ENCODE data around the gene BANP.

Gene BANP

GRCh38 chr16:87924811-87925670 lies 26.2 kb upstream of the BANP start:
- Histone ChIP-seq H3K36me3 (ENCODE audit: control insufficient read depth in 2 of 2, insufficient read depth in 1 of 2, low read length in 2 of 2) (no peaks in the 10 kb centered on the region), H3K4me3 (ENCODE audit: low read depth, low read length) (no peak overlapping the region), H3K9me3 (ENCODE audit: control insufficient read depth, insufficient read depth, low read depth, low read length) (no peaks in the 10 kb centered on the region), H3K4me1 (ENCODE audit: control insufficient read depth, insufficient read depth, low read length) (no peaks in the 10 kb centered on the region; the same call in 1 of the 2 replicates), H3K27ac (ENCODE audit: extremely low read depth, low read depth, low read length) (no peak overlapping the region)
- CTCF ChIA-PET = interaction anchor here (0.8 kb wide), 1 partner anchor 72 kb away, joined by 3 read pairs; no protein-coding TSS in a partner anchor
- POLR2A ChIA-PET = no interaction called here
- TF ChIP-seq IKZF3 (tag by site-specific recombination; IDR thresholded peaks at IDR 0.05) (peak; percentile 59; the same call in 1 of the 2 replicates), ZSCAN23 (tag by site-specific recombination; IDR thresholded peaks at IDR 0.05) (no peak), ZBTB1 (tag by site-specific recombination; IDR thresholded peaks at IDR 0.05) (no peak), ZBTB48 (tag by site-specific recombination; IDR thresholded peaks at IDR 0.05) (no peak), ZNF157 (tag by site-specific recombination; IDR thresholded peaks at IDR 0.05) (no peak), WT1 (tag by site-specific recombination; IDR thresholded peaks at IDR 0.05) (0 out of 2 replicates have a peak, but pooled peaks have one; percentile 20), ZNF26 (tag by site-specific recombination; IDR thresholded peaks at IDR 0.05) (no peak), ZNF10 (tag by site-specific recombination; IDR thresholded peaks at IDR 0.05) (peak; percentile 79), KLF1 (tag by site-specific recombination; IDR thresholded peaks at IDR 0.05) (no peak), ZNF37A (tag by site-specific recombination; IDR thresholded peaks at IDR 0.05) (no peak), ZNF529 (tag by site-specific recombination; IDR thresholded peaks at IDR 0.05; ENCODE audit: insufficient replicate concordance) (no peak), ZNF223 (tag by site-specific recombination; IDR thresholded peaks at IDR 0.05) (no peak), ZNF777 (tag by site-specific recombination; IDR thresholded peaks at IDR 0.05; ENCODE audit: borderline replicate concordance) (no peak), ZBTB17 (tag by site-specific recombination; IDR thresholded peaks at IDR 0.05) (no peak), PATZ1 (tag by site-specific recombination; IDR thresholded peaks at IDR 0.05) (peak; percentile 57; the same call in 1 of the 2 replicates), ZNF561 (tag by site-specific recombination; IDR thresholded peaks at IDR 0.05; ENCODE audit: borderline replicate concordance) (peak; percentile 62; the same call in 1 of the 2 replicates), ZNF660 (tag by site-specific recombination; IDR thresholded peaks at IDR 0.05) (peak; percentile 68; the same call in 1 of the 2 replicates), SP2 (tag by site-specific recombination; IDR thresholded peaks at IDR 0.05) (no peak), ZBTB21 (tag by site-specific recombination; IDR thresholded peaks at IDR 0.05) (peak; percentile 62), ZBTB20 (tag by site-specific recombination; IDR thresholded peaks at IDR 0.05) (peak; percentile 84), ZNF292 (tag by site-specific recombination; IDR thresholded peaks at IDR 0.05; ENCODE audit: borderline replicate concordance, low read depth) (no peak), ZNF114 (tag by site-specific recombination; IDR thresholded peaks at IDR 0.05) (no peak), ZNF132 (tag by site-specific recombination; IDR thresholded peaks at IDR 0.05; ENCODE audit: borderline replicate concordance) (no peak), OSR2 (tag by site-specific recombination; IDR thresholded peaks at IDR 0.05) (peak; percentile 46; the same call in 1 of the 2 replicates), ZNF513 (tag by site-specific recombination; IDR thresholded peaks at IDR 0.05) (no peak), CTCF (tag by site-specific recombination; IDR thresholded peaks at IDR 0.05) (no peak), ZNF704 (tag by site-specific recombination; IDR thresholded peaks at IDR 0.05) (no peak), ZNF362 (tag by site-specific recombination; IDR thresholded peaks at IDR 0.05) (no peak)
